Endothelial cell of umbilical vein (primary cell): Measurements from ENCODE around the gene WDR45. TPM values are rescaled to one million over a fixed set of nuclear protein-coding genes. Genes with fewer than 3 reads are reported as not detected.

Experiments
- BruUV-seq: library from RNA; stranded (reverse); fragments of 400-500 nt; replicated peaks from 2 replicates; lab custom pipeline; 2021; lab: Mats Ljungman, UMichigan
- CTCF ChIA-PET: fragments of 300-600, 350-600 bp; sonication (Branson Sonifier 250); formaldehyde crosslinking; loops from one replicate; lab custom pipeline; 2021; ENCODE audit warnings: antibody characterized with exemption, inconsistent platforms; lab: Charles Lee
- POLR2A ChIA-PET: fragments of 300-600, 350-600 bp; sonication (Branson Sonifier 250); formaldehyde crosslinking; loops from one replicate; lab custom pipeline; 2021; ENCODE audit warnings: antibody characterized with exemption, inconsistent platforms; lab: Charles Lee
- DNase-seq: peaks from one replicate; pipeline ENCODE4 v3.0.0-alpha.2; 2011; ENCODE audit warnings: low read depth, low spot score
- FAIRE-seq: peaks from 2 replicates; lab custom pipeline; 2011; peaks lifted over from hg19 to GRCh38; lab: Jason Lieb, UNC
- H2AFZ ChIP-seq: 2 replicates; pipeline ENCODE4 v1.6.0; 2012; ENCODE audit warnings: low read depth, low read length, control low read depth, inconsistent platforms
- H3K27ac ChIP-seq: 2 replicates; pipeline ENCODE4 v1.5.1; 2011; ENCODE audit warnings: low read depth, mild to moderate bottlenecking, control low read depth, low read length, moderate library complexity; ENCODE audit not compliant: insufficient read depth
- H3K27me3 ChIP-seq, 2 experiments: 2 replicates each; pipeline versions ENCODE4 v1.6.0 to v1.6.1; 2011; ENCODE audit warnings: low read length in 2 of 2, mixed read lengths in 1 of 2; ENCODE audit not compliant: control insufficient read depth in 2 of 2, insufficient read depth in 2 of 2
- H3K36me3 ChIP-seq, 2 experiments: 2 replicates in 1 of 2; 3 replicates in 1 of 2; pipeline ENCODE4 v1.5.1; 2011; ENCODE audit warnings: low read length in 2 of 2, mild to moderate bottlenecking in 1 of 2, moderate library complexity in 1 of 2; ENCODE audit not compliant: control insufficient read depth in 2 of 2, insufficient read depth in 2 of 2; ENCODE audit errors: extremely low read depth in 1 of 2
- H3K4me1 ChIP-seq: 3 replicates; pipeline ENCODE4 v1.5.1; 2011; ENCODE audit warnings: mild to moderate bottlenecking, low read length; ENCODE audit not compliant: control insufficient read depth, insufficient read depth; ENCODE audit errors: extremely low read depth
- H3K4me2 ChIP-seq: 2 replicates; pipeline ENCODE4 v1.6.1; 2011; ENCODE audit warnings: low read length, control low read depth, mixed read lengths; ENCODE audit not compliant: insufficient read depth
- H3K4me3 ChIP-seq, 3 experiments: fragments of 200-600 bp in 1 of 3; sonication (generic), shearing (Covaris generic) in 1 of 3; replicated peaks in 1 of 3; 2 replicates each; pipeline ENCODE4 v1.5.1; 2011 to 2016; ENCODE audit warnings: control low read depth in 3 of 3, low read length in 3 of 3, mild to moderate bottlenecking in 2 of 3, inconsistent platforms in 1 of 3, low read depth in 1 of 3, moderate library complexity in 1 of 3; ENCODE audit not compliant: insufficient read depth in 1 of 3
- H3K79me2 ChIP-seq: 2 replicates; pipeline ENCODE4 v1.6.0; 2012; ENCODE audit warnings: low read length, inconsistent platforms; ENCODE audit not compliant: control insufficient read depth, insufficient read depth
- H3K9ac ChIP-seq: replicated peaks from 2 replicates; pipeline ENCODE3; 2011; ENCODE audit warnings: low read length, control low read depth; ENCODE audit not compliant: insufficient read depth; ENCODE audit errors: extremely low read depth
- H3K9me1 ChIP-seq: replicated peaks from 3 replicates; pipeline ENCODE4 v1.6.0; 2011; ENCODE audit warnings: mild to moderate bottlenecking, low read length; ENCODE audit not compliant: control insufficient read depth, insufficient read depth; ENCODE audit errors: extremely low read depth
- H3K9me3 ChIP-seq: replicated peaks from 2 replicates; pipeline ENCODE4 v1.5.1; 2012; ENCODE audit warnings: low read length, inconsistent platforms; ENCODE audit not compliant: control insufficient read depth, insufficient read depth
- H4K20me1 ChIP-seq: replicated peaks from 2 replicates; pipeline ENCODE3; 2011; ENCODE audit warnings: mild to moderate bottlenecking, low read length; ENCODE audit not compliant: control insufficient read depth, insufficient read depth; ENCODE audit errors: extremely low read depth
- CTCF ChIP-seq, 2 donors: IDR thresholded peaks; 1 replicate in 1 of 2; 2 replicates in 1 of 2; pipeline ENCODE4 v1.5.1; 2011; ENCODE audit warnings: low read length in 2 of 2, mild to moderate bottlenecking in 2 of 2, moderate library complexity in 2 of 2, control low read depth in 1 of 2, inconsistent platforms in 1 of 2, low read depth in 1 of 2; ENCODE audit not compliant: insufficient read depth in 1 of 2; ENCODE audit errors: extremely low read depth in 1 of 2
- EZH2 ChIP-seq: IDR thresholded peaks from 2 replicates; pipeline ENCODE4 v1.6.1; 2012; ENCODE audit warnings: borderline replicate concordance, low read depth, mild to moderate bottlenecking, moderate library complexity, low read length, inconsistent platforms; ENCODE audit not compliant: severe bottlenecking
- FOS ChIP-seq: IDR thresholded peaks from 2 replicates; pipeline ENCODE4 v1.6.1; 2011; ENCODE audit warnings: mild to moderate bottlenecking, low read length, moderate library complexity, borderline replicate concordance; ENCODE audit not compliant: insufficient read depth
- GATA2 ChIP-seq: IDR thresholded peaks from 2 replicates; pipeline ENCODE4 v1.7.0; 2011; ENCODE audit warnings: low read depth, mild to moderate bottlenecking, moderate library complexity, mixed read lengths, low read length; ENCODE audit not compliant: insufficient read length, insufficient read depth
- JUN ChIP-seq: IDR thresholded peaks from 2 replicates; pipeline ENCODE4 v1.6.1; 2011; ENCODE audit warnings: borderline replicate concordance, low read depth; ENCODE audit not compliant: insufficient read length, insufficient read depth
- MAX ChIP-seq: IDR thresholded peaks from 2 replicates; pipeline ENCODE4 v1.6.1; 2011; ENCODE audit not compliant: insufficient read depth, insufficient read length
- MYC ChIP-seq: IDR thresholded peaks from one replicate; pipeline ENCODE4 v1.6.1; 2011; ENCODE audit warnings: mild to moderate bottlenecking, low read depth, low read length
- POLR2A ChIP-seq: IDR thresholded peaks from 2 replicates; pipeline ENCODE4 v1.6.1; 2012; ENCODE audit warnings: low read depth, mild to moderate bottlenecking, control low read depth, low read length
- POLR2AphosphoS5 ChIP-seq: IDR thresholded peaks from 2 replicates; pipeline ENCODE4 v1.6.1; 2012; ENCODE audit warnings: low read depth, mild to moderate bottlenecking, control low read depth, low read length, moderate library complexity; ENCODE audit not compliant: insufficient read depth
- dilution Hi-C: fragments of 300-500 bp; cut with MboI; formaldehyde crosslinking; loops from one replicate; pipeline ENCODE4 v1.15.0; 2019; ENCODE audit warnings: low sequenced_read_pairs; ENCODE audit not compliant: extremely low pct_ligation_motif_present
- intact Hi-C: fragments of 100-400 bp; cut with micrococcal nuclease; formaldehyde crosslinking; loops from one replicate; pipeline ENCODE4 v1.10.0; 2022
- polyA plus RNA-seq, 4 experiments: library from polyadenylated mRNA; depleted of rRNA in 3 of 4; stranded (reverse) in 3 of 4; unstranded in 1 of 4; fragments of >200 nt; gene quantifications; 2 replicates each; pipeline versions ENCODE4 v1.2.1 to v1.2.3, GENCODE V29; 2011 to 2012; ENCODE audit warnings: missing spikeins in 1 of 4
- total RNA-seq: library from RNA; stranded (reverse); gene quantifications from 2 replicates; pipeline ENCODE4 v1.2.3, GENCODE V29; 2021

Gene WDR45
- total and polyA plus RNA-seq, 2 donors (not counting 3 experiments of a cell fraction or from before 2014, with no cell fraction given), result 32.2 to 70.4 TPM

DNA sequence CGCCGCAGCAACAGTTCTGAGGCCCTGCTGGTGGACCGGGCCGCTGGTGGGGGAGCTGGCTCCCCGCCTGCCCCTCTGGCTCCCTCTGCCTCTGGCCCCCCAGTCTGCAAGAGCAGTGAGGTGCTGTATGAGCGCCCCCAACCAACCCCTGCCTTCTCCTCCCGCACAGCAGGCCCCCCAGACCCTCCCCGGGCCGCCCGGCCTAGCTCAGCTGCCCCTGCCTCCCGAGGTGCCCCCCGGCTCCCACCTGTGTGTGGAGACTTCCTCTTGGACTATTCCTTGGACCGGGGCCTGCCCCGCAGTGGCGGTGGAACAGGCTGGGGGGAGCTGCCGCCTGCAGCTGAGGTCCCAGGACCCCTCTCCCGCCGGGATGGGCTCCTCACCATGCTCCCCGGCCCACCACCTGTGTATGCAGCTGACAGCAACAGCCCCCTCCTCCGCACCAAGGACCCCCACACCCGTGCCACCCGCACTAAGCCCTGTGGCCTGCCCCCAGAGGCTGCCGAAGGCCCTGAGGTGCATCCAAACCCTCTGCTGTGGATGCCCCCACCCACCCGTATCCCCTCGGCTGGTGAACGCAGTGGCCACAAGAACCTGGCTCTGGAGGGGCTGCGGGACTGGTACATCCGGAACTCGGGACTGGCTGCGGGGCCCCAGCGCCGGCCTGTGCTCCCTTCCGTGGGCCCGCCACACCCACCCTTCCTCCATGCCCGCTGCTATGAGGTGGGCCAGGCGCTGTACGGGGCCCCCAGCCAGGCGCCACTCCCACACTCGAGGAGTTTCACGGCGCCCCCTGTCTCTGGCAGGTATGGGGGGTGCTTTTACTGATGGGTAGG is 12.2 kb downstream of the WDR45 start:
- Histone ChIP-seq H2AFZ (no peak overlapping the region), H3K9ac (no peak overlapping the region)
- POLR2A ChIA-PET, result no interaction called here

More for the DNA sequence above, 12.2 kb downstream of the WDR45 start:
- H3K36me3 ChIP-seq, result peaks cover 0 to 2% of the 10 kb centered on the region in 2 experiments
- no peak overlapping the region for H3K4me2 ChIP-seq
- H3K4me3 ChIP-seq, result no peak overlapping the region
- no peaks in the 10 kb centered on the region for H3K27me3 ChIP-seq
- TF ChIP-seq MAX (no peak), GATA2 (no peak), MYC (no peak), FOS (no peak), JUN (no peak), POLR2AphosphoS5 (no peak), EZH2 (no peak), CTCF (IDR thresholded peaks at IDR 0.05; ENCODE audit: extremely low read depth in 1 of 2, insufficient read depth in 1 of 2, low read depth in 1 of 2, low read length in 2 of 2) (no peak), POLR2A (no peak)
- BruUV-seq, result no TSS peak
- no peak for DNase-seq
- H3K9me3 ChIP-seq, result no peaks in the 10 kb centered on the region
- intact Hi-C loops (no loop called here), dilution Hi-C loops (no loop called here)
- CTCF ChIA-PET, result no interaction called here
- no peak overlapping the region for H3K27ac ChIP-seq
- H3K4me1 ChIP-seq, result peaks cover 1% of the 10 kb centered on the region
- no peak for FAIRE-seq
- H3K9me1 ChIP-seq, result no peaks in the 10 kb centered on the region
- no peaks in the 10 kb centered on the region for H3K79me2 ChIP-seq
- no peaks in the 10 kb centered on the region for H4K20me1 ChIP-seq
